A549 (cell line): ENCODE measurements around the gene HOXB9. TPM values are rescaled to one million over a fixed set of nuclear protein-coding genes. Genes with fewer than 3 reads are reported as not detected.

Source experiments
- ATAC-seq, 2 experiments: fragments of 200-7000 bp in 1 of 2; fragments of >200 bp in 1 of 2; cut with Nextera tagmentation in 1 of 2; cut with Tn5 transposase in 1 of 2; 3 replicates each; pipeline versions ENCODE4 v1.8.0 to v1.9.1; 2018 to 2020; ENCODE audit warnings: mild to moderate bottlenecking in 1 of 2, moderate library complexity in 1 of 2
- CTCF ChIA-PET: fragments of 300-600 bp; sonication (Branson Sonifier 250); formaldehyde crosslinking; extraction: SDS; loops from one replicate; lab custom pipeline; 2021; ENCODE audit warnings: antibody characterized with exemption, inconsistent platforms; lab: Yijun Ruan, JAX
- POLR2A ChIA-PET: fragments of 350-600 bp; formaldehyde crosslinking; extraction: SDS; loops from one replicate; lab custom pipeline; 2021; ENCODE audit warnings: antibody characterized with exemption, inconsistent platforms; lab: Yijun Ruan, JAX
- DNase-seq, 2 experiments: peaks; one replicate each; pipeline versions ENCODE4 v3.0.0 to v3.0.0-alpha.2; 2011 to 2016; ENCODE audit warnings: low read depth in 1 of 2, low spot score in 1 of 2
- FAIRE-seq: peaks from 2 replicates; lab custom pipeline; 2011; peaks lifted over from hg19 to GRCh38; lab: Jason Lieb, UNC
- H3K27ac ChIP-seq, 2 experiments: fragments of >200 bp; sonication (Bioruptor Twin); formaldehyde crosslinking; 3 replicates each; pipeline ENCODE4 v1.5.1; 2016 to 2017
- H3K4me1 ChIP-seq: fragments of >200 bp; sonication (Bioruptor Twin); formaldehyde crosslinking; 3 replicates; pipeline ENCODE4 v1.6.1; 2016
- H3K4me2 ChIP-seq: fragments of >200 bp; sonication (Bioruptor Twin); formaldehyde crosslinking; 3 replicates; pipeline ENCODE4 v1.6.1; 2016
- H3K4me3 ChIP-seq: fragments of >200 bp; sonication (Bioruptor Twin); formaldehyde crosslinking; 3 replicates; pipeline ENCODE4 v1.5.1; 2016
- H3K9me3 ChIP-seq: fragments of >200 bp; sonication (Bioruptor Twin); formaldehyde crosslinking; 3 replicates; pipeline ENCODE4 v1.6.1; 2016
- CBX8 ChIP-seq: fragments of 200-600 bp; sonication (generic); IDR thresholded peaks from 2 replicates; pipeline ENCODE4 v1.6.1; 2016
- CHD2 ChIP-seq: fragments of 150-350 bp; IDR thresholded peaks from 2 replicates; pipeline ENCODE4 v1.6.1; 2014; ENCODE audit warnings: low read length; ENCODE audit not compliant: partially characterized antibody
- CHD4 ChIP-seq: fragments of 200-600 bp; sonication (generic); IDR thresholded peaks from 2 replicates; pipeline ENCODE4 v1.6.1; 2016; ENCODE audit warnings: antibody characterized with exemption, mild to moderate bottlenecking, borderline replicate concordance
- EHF ChIP-seq: fragments of 250-450 bp; sonication (Bioruptor Pico); IDR thresholded peaks from 2 replicates; pipeline ENCODE4 v1.5.0; 2020; ENCODE audit warnings: mild to moderate bottlenecking
- EHMT2 ChIP-seq: fragments of 200-600 bp; sonication (generic); IDR thresholded peaks from 2 replicates; pipeline ENCODE4 v1.6.1; 2016; ENCODE audit warnings: antibody characterized with exemption, low read depth, mild to moderate bottlenecking, moderate library complexity
- ELK1 ChIP-seq: fragments of 150-350 bp; IDR thresholded peaks from 2 replicates; pipeline ENCODE4 v1.6.1; 2014; ENCODE audit warnings: low read depth, mild to moderate bottlenecking, low read length
- EP300 ChIP-seq, 2 experiments: fragments of >200 bp; sonication (Bioruptor Twin); formaldehyde crosslinking; IDR thresholded peaks; 2 replicates in 1 of 2; 3 replicates in 1 of 2; pipeline ENCODE4 v1.6.1; 2016 to 2017
- FOXS1 ChIP-seq: fragments of 250-450 bp; sonication (Bioruptor Pico); IDR thresholded peaks from 2 replicates; pipeline ENCODE4 v1.5.0; 2020; ENCODE audit warnings: mild to moderate bottlenecking, moderate library complexity
- GATA3 ChIP-seq: IDR thresholded peaks from 2 replicates; pipeline ENCODE4 v1.6.1; 2012; ENCODE audit warnings: borderline replicate concordance
- HES2 ChIP-seq: fragments of >200 bp; sonication (Bioruptor Twin); formaldehyde crosslinking; IDR thresholded peaks from 2 replicates; pipeline ENCODE4 v1.6.1; 2016
- HEYL ChIP-seq: fragments of 250-450 bp; sonication (Bioruptor Pico); IDR thresholded peaks from 2 replicates; pipeline ENCODE4 v1.8.0; 2021; ENCODE audit warnings: mild to moderate bottlenecking, moderate library complexity
- HMGXB4 ChIP-seq: fragments of 250-450 bp; sonication (Bioruptor Pico); IDR thresholded peaks from 2 replicates; pipeline ENCODE4 v1.5.0; 2021; ENCODE audit warnings: mild to moderate bottlenecking, moderate library complexity, borderline replicate concordance
- HOXA7 ChIP-seq: fragments of 250-450 bp; sonication (Bioruptor Pico); IDR thresholded peaks from 2 replicates; pipeline ENCODE4 v1.5.0; 2020; ENCODE audit warnings: mild to moderate bottlenecking, moderate library complexity
- HOXB13 ChIP-seq: fragments of 250-450 bp; sonication (Bioruptor Pico); IDR thresholded peaks from 2 replicates; pipeline ENCODE4 v1.5.0; 2020; ENCODE audit warnings: low read depth, mild to moderate bottlenecking, moderate library complexity
- KDM5A ChIP-seq: fragments of 200-600 bp; sonication (generic); IDR thresholded peaks from 2 replicates; pipeline ENCODE4 v1.6.1; 2016; ENCODE audit warnings: antibody characterized with exemption, mild to moderate bottlenecking
- MAFK ChIP-seq: fragments of 450-650 bp; IDR thresholded peaks from 2 replicates; pipeline ENCODE4 v1.6.1; 2014; ENCODE audit not compliant: partially characterized antibody
- MYC ChIP-seq: IDR thresholded peaks from 2 replicates; pipeline ENCODE4 v1.6.1; 2012; ENCODE audit warnings: mild to moderate bottlenecking, inconsistent platforms, low read length, improper control_type of control experiment, borderline replicate concordance
- NFE2L2 ChIP-seq: fragments of 150-350 bp; conservative IDR thresholded peaks from 2 replicates; pipeline ENCODE4 v1.6.1; 2014; ENCODE audit warnings: low read length
- PHF8 ChIP-seq: fragments of 200-600 bp; sonication (generic); IDR thresholded peaks from 2 replicates; pipeline ENCODE4 v1.6.1; 2016; ENCODE audit warnings: low read depth, mild to moderate bottlenecking, antibody characterized with exemption, moderate library complexity, borderline replicate concordance
- POLR2A ChIP-seq: IDR thresholded peaks from 2 replicates; pipeline ENCODE4 v1.6.1; 2012; ENCODE audit warnings: mild to moderate bottlenecking, low read length
- POLR2AphosphoS2 ChIP-seq: conservative IDR thresholded peaks from 2 replicates; pipeline ENCODE4 v1.6.1; 2012; ENCODE audit warnings: low read length, improper control_type of control experiment, inconsistent platforms
- RAD21 ChIP-seq, 2 experiments: fragments of >200 bp in 1 of 2; sonication (Bioruptor Twin) in 1 of 2; formaldehyde crosslinking in 1 of 2; IDR thresholded peaks in 1 of 2; conservative IDR thresholded peaks in 1 of 2; 2 replicates in 1 of 2; 3 replicates in 1 of 2; pipeline ENCODE4 v1.6.1; 2012 to 2018; ENCODE audit warnings: inconsistent platforms in 1 of 2
- RARB ChIP-seq: fragments of 250-450 bp; sonication (Bioruptor Pico); IDR thresholded peaks from 2 replicates; pipeline ENCODE4 v1.8.0; 2021; ENCODE audit warnings: mild to moderate bottlenecking, moderate library complexity
- RFX5 ChIP-seq: fragments of 450-650 bp; IDR thresholded peaks from 2 replicates; pipeline ENCODE4 v1.7.1; 2014; ENCODE audit warnings: antibody characterized with exemption, mild to moderate bottlenecking, moderate library complexity
- RNF2 ChIP-seq: fragments of 200-600 bp; sonication (generic); IDR thresholded peaks from 2 replicates; pipeline ENCODE4 v1.6.1; 2016; ENCODE audit warnings: low read depth, mild to moderate bottlenecking, antibody characterized with exemption, moderate library complexity, borderline replicate concordance
- SMC3 ChIP-seq: fragments of >200 bp; sonication (Bioruptor Twin); formaldehyde crosslinking; IDR thresholded peaks from 3 replicates; pipeline ENCODE4 v1.6.1; 2018; ENCODE audit warnings: inconsistent platforms
- SREBF2 ChIP-seq: fragments of 450-650 bp; IDR thresholded peaks from 2 replicates; pipeline ENCODE4 v1.6.1; 2014; ENCODE audit warnings: mild to moderate bottlenecking, moderate library complexity
- TFCP2L1 ChIP-seq: fragments of 250-450 bp; sonication (Bioruptor Pico); IDR thresholded peaks from 2 replicates; pipeline ENCODE4 v1.5.0; 2021; ENCODE audit warnings: mild to moderate bottlenecking
- ZFP36 ChIP-seq: fragments of 450-650 bp; IDR thresholded peaks from 2 replicates; pipeline ENCODE4 v1.6.1; 2014; ENCODE audit warnings: borderline replicate concordance; ENCODE audit not compliant: partially characterized antibody
- WGBS: methylation state at CpG from one replicate; pipeline ENCODE4 v1.1.6; 2017; ENCODE audit errors: missing lambda C conversion rate; 5-methylcytosine and 5-hydroxymethylcytosine counted together
- polyA plus RNA-seq, 4 experiments: library from polyadenylated mRNA; depleted of rRNA in 3 of 4; stranded (reverse); fragments of >200 nt; fragmentation: RNase III in 1 of 4; extraction: RNeasy Plus Mini Kit Qiagen cat#74134 plus additional on column Dnase treatment in 1 of 4; gene quantifications; 2 replicates in 3 of 4; 3 replicates in 1 of 4; pipeline ENCODE4 v1.2.3, GENCODE V29; 2011 to 2017
- TF ChIP-seq, protein P1 (sequence below): fragments of 450-650 bp; IDR thresholded peaks from 2 replicates; pipeline ENCODE4 v1.6.1; 2014; ENCODE audit warnings: antibody characterized with exemption
- TF ChIP-seq, protein P2 (sequence below): IDR thresholded peaks from 2 replicates; pipeline ENCODE4 v1.6.1; 2012

Gene HOXB9
- polyA plus RNA-seq, 2 of the 4 experiments (the other 2 are of a cell fraction) = 5.6 to 24.6 TPM

DNA sequence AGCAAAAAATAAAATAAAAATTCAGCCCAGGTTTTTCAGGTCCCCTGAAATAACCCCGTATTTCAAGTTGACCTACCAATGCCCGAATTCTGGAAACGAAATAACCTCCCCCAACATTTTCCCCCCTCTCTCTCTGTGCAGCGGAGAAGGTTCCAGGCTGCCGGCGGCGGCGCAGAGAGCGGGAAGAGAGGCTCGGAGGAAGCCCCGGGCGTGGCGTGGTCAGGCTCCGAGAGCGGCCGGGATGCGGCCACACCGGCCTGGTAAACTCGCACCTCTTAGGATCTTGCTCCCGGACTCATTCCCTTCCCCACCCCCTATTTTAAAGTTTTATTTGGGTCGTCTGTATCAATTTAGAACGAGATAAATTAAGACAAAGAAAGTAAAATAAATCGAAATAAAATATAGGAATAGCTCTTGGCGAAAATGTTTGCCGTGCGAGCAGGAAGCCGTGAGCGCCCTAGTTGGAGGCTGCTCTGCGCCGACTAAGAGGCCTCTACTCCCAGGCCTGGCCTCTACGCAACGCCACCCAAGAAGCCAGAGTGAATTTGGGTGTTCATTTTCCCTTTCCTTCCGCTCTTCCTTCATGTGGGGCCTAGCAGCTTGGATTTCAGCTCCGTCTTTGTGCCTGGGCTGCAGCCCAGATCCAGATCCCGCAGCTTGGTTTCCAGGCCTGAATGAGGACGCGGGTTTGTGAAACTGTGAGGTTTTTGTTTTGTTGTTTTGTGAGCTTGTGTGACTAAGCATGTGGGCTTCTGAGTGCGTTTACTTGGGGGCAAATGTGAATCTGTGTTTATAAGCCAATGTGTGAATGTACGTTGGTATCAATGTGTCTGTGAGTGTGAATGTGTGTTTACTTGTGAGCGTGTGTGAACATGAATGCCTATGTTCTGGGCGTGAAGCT, 19.9 kb downstream of the HOXB9 start:
- peak overlapping the region in 1 of 2 experiments; percentile 95; a peak in 1 of 6 replicates for H3K27ac ChIP-seq
- 93% methylated on average over 41 of the region's 41 CpGs for WGBS
- no peaks in the 10 kb centered on the region for H3K9me3 ChIP-seq
- DNase-seq = no peak
- no peak overlapping the region for H3K4me2 ChIP-seq
- H3K4me1 ChIP-seq = peaks cover 23% of the 10 kb centered on the region
- TF ChIP-seq HES2 (no peak), HOXA7 (CRISPR knock-in tag) (no peak), CBX8 (no peak), EHF (no peak), MAFK (no peak), NFE2L2 (no peak), EP300 (IDR thresholded peaks at IDR 0.05) (no peak), RARB (CRISPR knock-in tag) (no peak), RAD21 (conservative IDR thresholded peaks at IDR 0.05 in 1 of 2, IDR thresholded peaks at IDR 0.05 in 1 of 2) (no peak), ELK1 (no peak), PHF8 (no peak), FOXS1 (CRISPR knock-in tag) (no peak), ZFP36 (no peak), POLR2AphosphoS2 (no peak)
- ChIA-PET POLR2A (no interaction called here), CTCF (interaction anchor here (0.9 to 4.4 kb wide), 6 partner anchors 31 to 579 kb away, joined by 3 to 22 read pairs (median 4); no protein-coding TSS in a partner anchor)
- FAIRE-seq = peak; percentile 43
- no peak overlapping the region for H3K4me3 ChIP-seq
- ATAC-seq = no peak

- no peak for FAIRE-seq
- peak overlapping the region; percentile 59 for H3K4me3 ChIP-seq
These were observed 20.7 kb downstream of the HOXB9 start for GRCh38 chr17:48605409-48605919.

DNA sequence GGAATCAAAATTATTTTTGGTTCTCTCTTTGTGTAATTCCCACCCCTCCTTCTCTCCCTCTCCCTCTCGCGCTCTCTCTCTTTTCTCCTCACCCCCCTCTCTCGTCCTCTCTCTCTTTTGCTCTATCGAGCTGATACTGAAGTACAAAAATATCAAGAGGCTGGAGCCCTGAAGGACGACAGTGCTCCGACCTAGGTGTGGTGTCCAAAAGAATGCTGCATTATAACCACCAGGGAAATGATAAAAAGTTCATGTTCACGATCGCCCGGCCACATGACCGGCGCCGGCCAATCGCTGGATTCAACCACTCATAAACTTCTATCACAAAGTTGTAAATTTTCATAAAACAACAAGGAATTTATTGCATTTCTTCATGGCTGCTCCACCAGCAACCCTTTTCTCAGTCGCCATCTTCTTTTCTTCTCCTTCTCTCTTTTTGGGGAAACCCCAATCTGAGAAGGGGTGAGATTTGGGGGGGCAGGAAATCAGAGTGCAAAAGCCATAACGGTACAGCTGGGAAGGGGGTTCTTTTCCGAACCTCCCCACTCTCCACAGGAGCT, 21.3 kb downstream of the HOXB9 start, which contains the start of gene HOXB6:
Gene HOXB6, minus strand, starts transcription at position 217 of the 560 bp plus-strand sequence. CDS start 6,836 bp downstream, outside the sequence.
- H3K27ac ChIP-seq = peak within 1 kb of the TSS; percentile 91 to 95
- CTCF ChIA-PET = interaction anchor here (0.8 to 1.2 kb wide), 4 partner anchors 253 to 578 kb away, joined by 3 to 4 read pairs (median 4); no protein-coding TSS in a partner anchor
- DNase-seq (peak; percentile 67 to 79), FAIRE-seq (peak; percentile 63), ATAC-seq (peak; percentile 40 to 51)
- POLR2A ChIA-PET = interaction anchor here (0.6 to 1.6 kb wide), 11 partner anchors 9 to 795 kb away, joined by 3 to 8 read pairs (median 3); partner anchors contain the start of gene SNX11
- peak within 1 kb of the TSS; percentile 59 for H3K4me3 ChIP-seq
- no peaks in the 10 kb centered on the region for H3K9me3 ChIP-seq
- 3% methylated on average over 16 of the region's 16 CpGs for WGBS
- H3K4me2 ChIP-seq = peak within 1 kb of the TSS; percentile 91
- H3K4me1 ChIP-seq = peaks cover 36% of the 10 kb centered on the region
- peak; percentile 19; the same call in 1 of the 2 replicates for TF ChIP-seq GATA3
- TF ChIP-seq, protein P1, sequence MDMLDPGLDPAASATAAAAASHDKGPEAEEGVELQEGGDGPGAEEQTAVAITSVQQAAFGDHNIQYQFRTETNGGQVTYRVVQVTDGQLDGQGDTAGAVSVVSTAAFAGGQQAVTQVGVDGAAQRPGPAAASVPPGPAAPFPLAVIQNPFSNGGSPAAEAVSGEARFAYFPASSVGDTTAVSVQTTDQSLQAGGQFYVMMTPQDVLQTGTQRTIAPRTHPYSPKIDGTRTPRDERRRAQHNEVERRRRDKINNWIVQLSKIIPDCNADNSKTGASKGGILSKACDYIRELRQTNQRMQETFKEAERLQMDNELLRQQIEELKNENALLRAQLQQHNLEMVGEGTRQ = peak; percentile 92
- peak; percentile 62 for TF ChIP-seq POLR2A
- TF ChIP-seq, protein P2, sequence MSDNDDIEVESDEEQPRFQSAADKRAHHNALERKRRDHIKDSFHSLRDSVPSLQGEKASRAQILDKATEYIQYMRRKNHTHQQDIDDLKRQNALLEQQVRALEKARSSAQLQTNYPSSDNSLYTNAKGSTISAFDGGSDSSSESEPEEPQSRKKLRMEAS = no peak
- no peak for TF ChIP-seq RFX5
- TF ChIP-seq CHD2 = peak; percentile 16
- TF ChIP-seq TFCP2L1 (CRISPR knock-in tag) = 0 out of 2 replicates have a peak, but pooled peaks have one; percentile 36
- TF ChIP-seq HMGXB4 (CRISPR knock-in tag) = 0 out of 2 replicates have a peak, but pooled peaks have one; percentile 22
- TF ChIP-seq RNF2 = no peak

More at GRCh38 chr17:48605409-48605919, 20.7 kb downstream of the HOXB9 start:
- CTCF ChIA-PET = interaction anchor here (0.6 to 1.8 kb wide), 5 partner anchors 131 to 579 kb away, joined by 3 to 5 read pairs (median 4); no protein-coding TSS in a partner anchor
- no peak for DNase-seq
- peak overlapping the region; percentile 91 to 95 for H3K27ac ChIP-seq
- no peaks in the 10 kb centered on the region for H3K9me3 ChIP-seq
- no peak for ATAC-seq
- POLR2A ChIA-PET = no interaction called here
- peaks cover 31% of the 10 kb centered on the region for H3K4me1 ChIP-seq
- 78% methylated on average over 10 of the region's 10 CpGs for whole genome bisulfite sequencing
- TF ChIP-seq HOXB13 (CRISPR knock-in tag) = no peak
- no peak for TF ChIP-seq POLR2AphosphoS2
- TF ChIP-seq SREBF2 = no peak
- TF ChIP-seq KDM5A = no peak
- TF ChIP-seq HEYL (CRISPR knock-in tag) = no peak
- TF ChIP-seq HES2 = no peak
- no peak for TF ChIP-seq POLR2A
- TF ChIP-seq MYC = no peak
- no peak for TF ChIP-seq CHD4
- TF ChIP-seq EHMT2 = no peak
- TF ChIP-seq RAD21 (conservative IDR thresholded peaks at IDR 0.05 in 1 of 2, IDR thresholded peaks at IDR 0.05 in 1 of 2) = no peak
- TF ChIP-seq SMC3 = no peak
- H3K4me2 ChIP-seq = peak overlapping the region; percentile 91
